Fibroblast of pulmonary artery (primary cell): ENCODE results near the gene ZNF221.

Experiments
- DNase-seq: peaks from one replicate; pipeline ENCODE4 v3.0.0-alpha.2; 2010; ENCODE audit warnings: low read depth
- H3K4me3 ChIP-seq: replicated peaks from 2 replicates; pipeline ENCODE4 v1.5.1; 2011; ENCODE audit warnings: low read depth, mild to moderate bottlenecking, control low read depth, low read length, moderate library complexity
- TF ChIP-seq, protein P1 (sequence below): IDR thresholded peaks from 2 replicates; pipeline ENCODE4 v1.5.1; 2011; ENCODE audit warnings: mild to moderate bottlenecking, control low read depth, low read length, inconsistent platforms; ENCODE audit errors: missing control alignments

Gene ZNF221

DNA sequence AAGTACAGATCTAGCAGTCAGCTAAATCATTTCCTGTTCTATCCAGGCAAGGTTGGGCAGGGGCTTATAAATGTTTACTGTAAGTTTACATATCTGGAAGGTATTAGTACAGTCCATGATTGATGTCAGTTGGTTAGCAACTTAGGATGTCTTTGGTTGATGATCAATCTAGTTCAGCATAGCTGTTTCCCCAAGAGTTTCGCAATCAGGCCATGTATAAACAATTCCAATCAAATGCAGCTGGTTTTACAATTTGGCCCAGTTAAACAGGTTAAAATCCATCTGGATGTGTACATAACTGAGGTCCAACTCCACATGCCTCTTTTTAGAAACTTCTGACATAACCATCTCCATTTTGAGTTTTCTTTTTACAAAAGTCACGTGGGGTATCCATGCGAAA, 6.9 kb downstream of the ZNF221 start:
- no peak overlapping the region for H3K4me3 ChIP-seq
- peak; percentile 27 for DNase-seq
- TF ChIP-seq, protein P1, sequence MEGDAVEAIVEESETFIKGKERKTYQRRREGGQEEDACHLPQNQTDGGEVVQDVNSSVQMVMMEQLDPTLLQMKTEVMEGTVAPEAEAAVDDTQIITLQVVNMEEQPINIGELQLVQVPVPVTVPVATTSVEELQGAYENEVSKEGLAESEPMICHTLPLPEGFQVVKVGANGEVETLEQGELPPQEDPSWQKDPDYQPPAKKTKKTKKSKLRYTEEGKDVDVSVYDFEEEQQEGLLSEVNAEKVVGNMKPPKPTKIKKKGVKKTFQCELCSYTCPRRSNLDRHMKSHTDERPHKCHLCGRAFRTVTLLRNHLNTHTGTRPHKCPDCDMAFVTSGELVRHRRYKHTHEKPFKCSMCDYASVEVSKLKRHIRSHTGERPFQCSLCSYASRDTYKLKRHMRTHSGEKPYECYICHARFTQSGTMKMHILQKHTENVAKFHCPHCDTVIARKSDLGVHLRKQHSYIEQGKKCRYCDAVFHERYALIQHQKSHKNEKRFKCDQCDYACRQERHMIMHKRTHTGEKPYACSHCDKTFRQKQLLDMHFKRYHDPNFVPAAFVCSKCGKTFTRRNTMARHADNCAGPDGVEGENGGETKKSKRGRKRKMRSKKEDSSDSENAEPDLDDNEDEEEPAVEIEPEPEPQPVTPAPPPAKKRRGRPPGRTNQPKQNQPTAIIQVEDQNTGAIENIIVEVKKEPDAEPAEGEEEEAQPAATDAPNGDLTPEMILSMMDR: no peak

- TF ChIP-seq, protein P1: no peak
- no peak overlapping the region for H3K4me3 ChIP-seq
- no peak for DNase-seq
These were observed 9.4 kb downstream of the ZNF221 start for GRCh38 chr19:43960411-43960810.

GRCh38 chr19:43966079-43966694, 15.2 kb downstream of the ZNF221 start:
- TF ChIP-seq, protein P1: no peak
- DNase-seq: peak; percentile 10
- H3K4me3 ChIP-seq: no peak overlapping the region

DNA sequence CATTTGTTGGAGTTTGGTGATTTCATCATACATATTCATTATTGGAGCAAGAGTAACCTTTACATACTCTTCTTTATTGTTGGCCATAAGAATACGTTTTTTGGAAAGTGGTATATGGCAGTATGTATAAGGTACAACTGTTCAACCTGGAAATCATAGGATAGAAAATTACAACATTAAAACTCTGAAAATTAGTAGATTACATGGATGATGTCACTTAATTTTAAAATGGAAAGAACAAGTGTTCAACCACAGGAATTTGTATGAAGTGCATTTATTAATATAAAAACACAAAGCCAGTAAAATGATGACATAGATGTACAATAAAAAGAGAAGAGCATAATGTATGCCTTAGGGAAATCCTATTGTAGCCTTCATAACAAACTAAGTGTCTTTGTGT, 25.7 kb downstream of the ZNF221 start:
- H3K4me3 ChIP-seq: no peak overlapping the region
- DNase-seq: no peak
- TF ChIP-seq, protein P1: no peak

GRCh38 chr19:43983544-43983911, 32.5 kb downstream of the ZNF221 start:
- peak overlapping the region; percentile 83 for H3K4me3 ChIP-seq
- no peak for DNase-seq
- TF ChIP-seq, protein P1: no peak

- TF ChIP-seq, protein P1: no peak
- peak within 1 kb of the TSS; percentile 83 for H3K4me3 ChIP-seq
- peak; percentile 98 for DNase-seq
These were observed 33.1 kb downstream of the ZNF221 start, which contains the start of gene ZNF155 for GRCh38 chr19:43983912-43984686. Gene ZNF155, plus strand, starts transcription at chr19:43984188. Its CDS starts 4,356 bp downstream, at chr19:43988544.

DNA sequence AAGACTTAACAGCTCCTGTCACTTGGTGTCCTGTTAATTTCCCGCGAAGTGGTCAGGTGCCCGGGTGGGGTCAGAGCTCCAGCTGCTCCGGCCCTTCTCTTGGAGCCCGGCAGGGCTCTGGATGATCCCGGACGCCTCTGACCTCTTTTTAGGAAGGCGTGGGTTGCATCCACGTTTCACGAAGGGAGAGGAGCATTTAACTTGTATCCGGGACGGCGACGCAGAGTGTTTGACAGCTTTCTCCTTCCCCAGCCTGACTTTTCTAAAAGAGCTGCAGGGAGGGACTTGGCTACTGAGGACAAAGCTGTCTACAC, 33.6 kb downstream of the ZNF221 start:
- no peak for DNase-seq
- TF ChIP-seq, protein P1: no peak
- H3K4me3 ChIP-seq: peak overlapping the region; percentile 83
